ENCODE results near the gene LCT.

Gene LCT

GRCh38 chr2:135762530-135762929 lies 74.5 kb downstream of the LCT start:
- ATAC-seq: no peak
- no peak for TF ChIP-seq PATZ1 (CRISPR knock-in tag; IDR thresholded peaks at IDR 0.05; ENCODE audit: borderline replicate concordance)
- no peak for TF ChIP-seq ISL1 (CRISPR knock-in tag; IDR thresholded peaks at IDR 0.05)
- TF ChIP-seq ZNF70 (CRISPR knock-in tag; IDR thresholded peaks at IDR 0.05): no peak
- TF ChIP-seq ZNF565 (CRISPR knock-in tag; conservative IDR thresholded peaks at IDR 0.05; ENCODE audit: low read depth): no peak
- TF ChIP-seq ARNTL (CRISPR knock-in tag; IDR thresholded peaks at IDR 0.05; ENCODE audit: borderline replicate concordance, low read depth): no peak

DNA sequence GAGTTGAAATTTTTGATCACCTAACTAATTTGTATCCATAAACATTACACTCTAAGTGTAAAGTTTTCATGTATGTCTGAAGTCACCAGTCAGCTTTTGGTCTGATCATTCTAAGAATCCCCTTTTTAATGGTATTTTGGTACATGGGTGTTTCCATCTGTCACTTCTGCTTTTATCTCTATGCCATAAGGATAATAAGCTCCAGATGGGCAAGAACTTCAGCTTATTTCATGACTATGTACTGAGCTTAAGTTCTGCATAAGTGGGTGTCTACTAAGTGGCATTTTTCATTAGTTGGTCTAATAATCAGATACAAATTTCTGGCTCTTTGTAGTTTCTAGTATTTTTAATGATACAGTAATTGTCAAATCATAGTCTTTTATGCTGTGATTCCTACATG lies 75.0 kb downstream of the LCT start:
- ATAC-seq: peak; percentile 40; the same call in 1 of the 3 replicates
- TF ChIP-seq, protein P1, sequence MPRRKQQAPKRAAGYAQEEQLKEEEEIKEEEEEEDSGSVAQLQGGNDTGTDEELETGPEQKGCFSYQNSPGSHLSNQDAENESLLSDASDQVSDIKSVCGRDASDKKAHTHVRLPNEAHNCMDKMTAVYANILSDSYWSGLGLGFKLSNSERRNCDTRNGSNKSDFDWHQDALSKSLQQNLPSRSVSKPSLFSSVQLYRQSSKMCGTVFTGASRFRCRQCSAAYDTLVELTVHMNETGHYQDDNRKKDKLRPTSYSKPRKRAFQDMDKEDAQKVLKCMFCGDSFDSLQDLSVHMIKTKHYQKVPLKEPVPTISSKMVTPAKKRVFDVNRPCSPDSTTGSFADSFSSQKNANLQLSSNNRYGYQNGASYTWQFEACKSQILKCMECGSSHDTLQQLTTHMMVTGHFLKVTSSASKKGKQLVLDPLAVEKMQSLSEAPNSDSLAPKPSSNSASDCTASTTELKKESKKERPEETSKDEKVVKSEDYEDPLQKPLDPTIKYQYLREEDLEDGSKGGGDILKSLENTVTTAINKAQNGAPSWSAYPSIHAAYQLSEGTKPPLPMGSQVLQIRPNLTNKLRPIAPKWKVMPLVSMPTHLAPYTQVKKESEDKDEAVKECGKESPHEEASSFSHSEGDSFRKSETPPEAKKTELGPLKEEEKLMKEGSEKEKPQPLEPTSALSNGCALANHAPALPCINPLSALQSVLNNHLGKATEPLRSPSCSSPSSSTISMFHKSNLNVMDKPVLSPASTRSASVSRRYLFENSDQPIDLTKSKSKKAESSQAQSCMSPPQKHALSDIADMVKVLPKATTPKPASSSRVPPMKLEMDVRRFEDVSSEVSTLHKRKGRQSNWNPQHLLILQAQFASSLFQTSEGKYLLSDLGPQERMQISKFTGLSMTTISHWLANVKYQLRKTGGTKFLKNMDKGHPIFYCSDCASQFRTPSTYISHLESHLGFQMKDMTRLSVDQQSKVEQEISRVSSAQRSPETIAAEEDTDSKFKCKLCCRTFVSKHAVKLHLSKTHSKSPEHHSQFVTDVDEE (CRISPR knock-in tag; IDR thresholded peaks at IDR 0.05): no peak
- TF ChIP-seq, protein P2, sequence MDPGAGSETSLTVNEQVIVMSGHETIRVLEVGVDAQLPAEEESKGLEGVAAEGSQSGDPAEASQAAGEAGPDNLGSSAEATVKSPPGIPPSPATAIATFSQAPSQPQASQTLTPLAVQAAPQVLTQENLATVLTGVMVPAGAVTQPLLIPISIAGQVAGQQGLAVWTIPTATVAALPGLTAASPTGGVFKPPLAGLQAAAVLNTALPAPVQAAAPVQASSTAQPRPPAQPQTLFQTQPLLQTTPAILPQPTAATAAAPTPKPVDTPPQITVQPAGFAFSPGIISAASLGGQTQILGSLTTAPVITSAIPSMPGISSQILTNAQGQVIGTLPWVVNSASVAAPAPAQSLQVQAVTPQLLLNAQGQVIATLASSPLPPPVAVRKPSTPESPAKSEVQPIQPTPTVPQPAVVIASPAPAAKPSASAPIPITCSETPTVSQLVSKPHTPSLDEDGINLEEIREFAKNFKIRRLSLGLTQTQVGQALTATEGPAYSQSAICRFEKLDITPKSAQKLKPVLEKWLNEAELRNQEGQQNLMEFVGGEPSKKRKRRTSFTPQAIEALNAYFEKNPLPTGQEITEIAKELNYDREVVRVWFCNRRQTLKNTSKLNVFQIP (CRISPR knock-in tag; IDR thresholded peaks at IDR 0.05; ENCODE audit: borderline replicate concordance, low read depth): no peak
- TF ChIP-seq RARB (CRISPR knock-in tag; IDR thresholded peaks at IDR 0.05): no peak
- no peak for TF ChIP-seq ESRRG (CRISPR knock-in tag; IDR thresholded peaks at IDR 0.05)
- no peak for TF ChIP-seq BACH2 (CRISPR knock-in tag; IDR thresholded peaks at IDR 0.05; ENCODE audit: borderline replicate concordance)

DNA sequence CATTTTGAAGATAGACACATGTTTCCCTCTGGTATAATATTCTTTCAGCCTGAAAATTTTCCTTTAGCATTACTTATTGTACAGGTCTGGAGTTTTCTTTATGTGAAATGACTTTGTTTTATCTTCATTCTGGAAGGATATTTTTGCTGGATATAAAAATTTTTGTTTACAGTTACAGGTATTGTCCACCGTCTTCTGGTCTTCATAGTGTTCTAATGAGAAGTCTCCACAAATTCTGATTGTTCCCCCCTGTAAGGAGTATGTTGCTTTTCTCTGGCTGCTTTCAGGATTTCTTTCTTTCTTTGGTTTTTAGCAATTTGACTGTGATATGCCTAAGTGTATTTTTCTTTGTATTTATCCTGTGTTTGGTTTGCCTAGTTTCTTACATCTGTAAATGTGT lies 80.3 kb downstream of the LCT start:
- TF ChIP-seq TCF4 (CRISPR knock-in tag; IDR thresholded peaks at IDR 0.05; ENCODE audit: borderline replicate concordance) (no peak), ZFP30 (CRISPR knock-in tag; IDR thresholded peaks at IDR 0.05) (no peak), ZNF70 (CRISPR knock-in tag; IDR thresholded peaks at IDR 0.05) (no peak), ZNF565 (CRISPR knock-in tag; conservative IDR thresholded peaks at IDR 0.05; ENCODE audit: low read depth) (no peak), PPARA (CRISPR knock-in tag; IDR thresholded peaks at IDR 0.05; ENCODE audit: borderline replicate concordance) (no peak), TOX (CRISPR knock-in tag; IDR thresholded peaks at IDR 0.05; ENCODE audit: borderline replicate concordance) (no peak), OSR1 (CRISPR knock-in tag; IDR thresholded peaks at IDR 0.05) (no peak), RARB (CRISPR knock-in tag; IDR thresholded peaks at IDR 0.05) (no peak), ZC3H10 (CRISPR knock-in tag; IDR thresholded peaks at IDR 0.05) (no peak), CSDC2 (CRISPR knock-in tag; IDR thresholded peaks at IDR 0.05) (no peak), ISL1 (CRISPR knock-in tag; IDR thresholded peaks at IDR 0.05) (no peak), ZFP3 (CRISPR knock-in tag; IDR thresholded peaks at IDR 0.05) (no peak), GLIS3 (CRISPR knock-in tag; IDR thresholded peaks at IDR 0.05) (no peak), BACH2 (CRISPR knock-in tag; IDR thresholded peaks at IDR 0.05; ENCODE audit: borderline replicate concordance) (no peak)
- TF ChIP-seq, protein P2 (CRISPR knock-in tag; IDR thresholded peaks at IDR 0.05; ENCODE audit: borderline replicate concordance, low read depth): no peak
- TF ChIP-seq, protein P1 (CRISPR knock-in tag; IDR thresholded peaks at IDR 0.05): no peak
- TF ChIP-seq, protein P3, sequence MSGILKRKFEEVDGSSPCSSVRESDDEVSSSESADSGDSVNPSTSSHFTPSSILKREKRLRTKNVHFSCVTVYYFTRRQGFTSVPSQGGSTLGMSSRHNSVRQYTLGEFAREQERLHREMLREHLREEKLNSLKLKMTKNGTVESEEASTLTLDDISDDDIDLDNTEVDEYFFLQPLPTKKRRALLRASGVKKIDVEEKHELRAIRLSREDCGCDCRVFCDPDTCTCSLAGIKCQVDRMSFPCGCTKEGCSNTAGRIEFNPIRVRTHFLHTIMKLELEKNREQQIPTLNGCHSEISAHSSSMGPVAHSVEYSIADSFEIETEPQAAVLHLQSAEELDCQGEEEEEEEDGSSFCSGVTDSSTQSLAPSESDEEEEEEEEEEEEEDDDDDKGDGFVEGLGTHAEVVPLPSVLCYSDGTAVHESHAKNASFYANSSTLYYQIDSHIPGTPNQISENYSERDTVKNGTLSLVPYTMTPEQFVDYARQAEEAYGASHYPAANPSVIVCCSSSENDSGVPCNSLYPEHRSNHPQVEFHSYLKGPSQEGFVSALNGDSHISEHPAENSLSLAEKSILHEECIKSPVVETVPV (CRISPR knock-in tag; IDR thresholded peaks at IDR 0.05): no peak
- ATAC-seq: no peak
